ENCODE measurements around the gene DNAJB1.
"Not testable (repeated sequence)": the region's sequence is repeated elsewhere in the genome, so short reads cannot be mapped to it uniquely, and the experiment has no call there.

The DNAJB1 gene

GRCh38 chr19:14519245-14519859, 1.2 kb upstream of the DNAJB1 start:
- DNase-seq: no peak

DNA sequence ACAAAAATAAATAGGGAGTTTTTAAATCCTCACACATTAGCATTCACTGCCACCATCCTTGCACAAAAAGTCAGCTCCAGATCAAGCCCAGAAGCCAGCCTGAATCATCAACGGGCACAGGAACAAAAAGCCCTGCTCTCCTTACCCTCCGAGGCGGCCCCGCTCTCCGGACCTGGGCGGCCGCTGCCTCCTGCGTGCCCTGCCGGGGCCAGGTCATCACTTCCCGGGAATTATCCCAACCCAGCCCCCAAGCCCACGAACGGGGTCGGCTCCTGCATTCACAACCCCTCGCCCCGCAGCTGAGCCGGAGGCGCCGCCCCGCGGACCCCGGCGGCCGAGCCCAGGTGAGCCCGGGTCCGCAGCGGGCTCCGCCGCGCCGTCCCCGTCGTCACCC, 754 bp downstream of the DNAJB1 start:
- no peak for DNase-seq

DNA sequence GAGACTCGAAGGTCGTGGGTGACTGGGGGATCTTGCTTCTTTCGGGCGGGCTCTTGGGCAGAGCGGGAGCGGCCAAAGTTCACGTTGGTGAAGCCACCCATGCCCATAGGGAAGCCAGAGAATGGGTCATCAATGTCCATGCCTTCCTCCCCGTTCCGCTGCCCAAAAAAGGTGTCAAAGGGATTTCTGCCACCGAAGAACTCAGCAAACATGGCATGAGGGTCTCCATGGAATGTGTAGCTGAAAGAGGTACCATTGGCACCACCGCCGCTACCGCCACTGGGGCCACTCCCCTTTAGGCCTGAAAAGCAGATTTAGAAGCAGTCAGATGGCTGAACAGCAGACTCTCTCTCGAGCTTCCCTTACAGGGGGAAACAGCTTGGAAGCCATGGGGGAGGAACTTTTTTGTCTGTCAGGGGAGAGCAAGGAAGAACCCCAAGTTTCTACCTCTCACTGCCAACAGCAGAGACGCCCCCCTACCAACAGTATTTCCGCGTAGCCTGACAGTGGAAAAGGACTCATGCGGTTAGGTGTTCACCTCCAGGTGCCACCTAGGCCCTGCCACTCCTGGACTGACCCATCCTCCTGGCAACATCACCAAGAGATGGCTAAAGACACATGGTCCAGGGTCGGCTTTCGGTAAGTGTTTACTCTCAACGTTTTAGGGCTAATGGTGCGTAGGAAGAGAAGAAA, 1.3 kb downstream of the DNAJB1 start:
- no peak for DNase-seq

DNA sequence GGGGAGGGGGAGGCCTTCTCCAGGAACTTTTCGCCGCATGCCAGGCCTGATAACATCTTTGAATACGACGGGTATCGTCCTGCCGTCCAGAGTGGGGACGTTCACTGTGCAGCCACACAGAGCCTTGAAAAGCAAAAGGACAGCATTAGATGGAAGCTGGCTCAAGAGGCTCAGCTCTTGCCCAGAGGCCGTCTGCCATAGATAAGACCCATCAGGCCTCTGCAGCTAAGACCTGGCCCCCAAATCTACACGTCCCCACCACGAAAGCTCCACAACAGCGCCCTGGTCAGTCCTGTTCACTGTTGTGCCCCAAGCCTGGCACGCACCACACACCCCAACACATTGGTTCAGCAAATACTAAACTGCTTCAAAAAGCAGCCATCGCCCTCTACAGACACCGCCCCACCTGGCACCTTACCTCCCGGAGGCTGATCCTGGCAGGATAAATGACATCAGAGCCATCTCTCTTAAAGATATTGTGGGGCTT, 2.1 kb downstream of the DNAJB1 start:
- peak; percentile 15 for DNase-seq

DNA sequence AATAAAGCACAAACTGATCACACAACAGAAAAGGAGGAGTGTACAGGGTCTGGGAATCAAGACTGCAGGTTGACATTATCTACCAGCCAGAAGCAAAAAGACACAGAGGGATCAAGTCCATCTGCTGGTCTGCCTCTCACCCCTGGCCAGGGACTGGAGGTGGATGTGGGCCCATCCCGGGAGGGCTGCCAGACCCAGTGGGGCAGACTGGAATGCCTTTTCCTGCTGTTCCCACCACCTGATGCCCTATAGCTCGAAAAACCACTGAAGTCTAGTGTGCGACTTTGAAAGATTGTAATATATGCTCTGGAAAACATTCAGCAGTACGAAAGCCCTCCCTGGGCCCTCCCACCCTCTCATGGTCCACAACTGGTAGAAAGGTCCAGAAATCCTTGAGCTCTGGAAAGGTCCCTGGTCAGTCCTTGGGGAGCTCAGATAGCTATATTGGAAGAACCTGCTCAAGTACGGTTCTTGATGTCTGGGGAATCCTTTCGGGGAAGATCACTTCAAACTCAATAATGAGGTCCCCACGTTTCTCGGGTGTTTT, 2.6 kb downstream of the DNAJB1 start:
- DNase-seq: no peak

- peak; percentile 17 for DNase-seq
Observed at GRCh38 chr19:14514215-14514863, 3.9 kb downstream of the DNAJB1 start.

GRCh38 chr19:14512406-14512961, 5.7 kb downstream of the DNAJB1 start:
- no peak for DNase-seq

DNA sequence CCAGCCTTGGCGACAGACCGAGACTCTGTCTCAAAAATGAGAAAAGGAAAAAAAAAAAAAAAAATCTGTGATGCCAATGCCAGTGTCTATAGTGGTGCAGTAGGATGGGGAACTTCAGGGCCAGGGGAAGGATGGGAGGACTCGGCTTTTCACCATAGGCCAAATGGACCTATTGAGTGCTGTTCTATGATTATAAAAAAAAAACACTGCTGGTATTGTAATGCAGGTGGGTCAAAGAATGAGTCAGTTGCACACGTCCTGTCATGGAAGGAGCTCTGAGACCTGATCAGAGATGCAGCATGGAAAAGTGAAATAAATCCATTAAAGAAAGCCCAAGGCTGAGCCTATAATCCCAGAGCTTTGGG, 7.0 kb downstream of the DNAJB1 start:
- no peak for DNase-seq

GRCh38 chr19:14510311-14511228, 7.6 kb downstream of the DNAJB1 start:
- no peak for DNase-seq

DNA sequence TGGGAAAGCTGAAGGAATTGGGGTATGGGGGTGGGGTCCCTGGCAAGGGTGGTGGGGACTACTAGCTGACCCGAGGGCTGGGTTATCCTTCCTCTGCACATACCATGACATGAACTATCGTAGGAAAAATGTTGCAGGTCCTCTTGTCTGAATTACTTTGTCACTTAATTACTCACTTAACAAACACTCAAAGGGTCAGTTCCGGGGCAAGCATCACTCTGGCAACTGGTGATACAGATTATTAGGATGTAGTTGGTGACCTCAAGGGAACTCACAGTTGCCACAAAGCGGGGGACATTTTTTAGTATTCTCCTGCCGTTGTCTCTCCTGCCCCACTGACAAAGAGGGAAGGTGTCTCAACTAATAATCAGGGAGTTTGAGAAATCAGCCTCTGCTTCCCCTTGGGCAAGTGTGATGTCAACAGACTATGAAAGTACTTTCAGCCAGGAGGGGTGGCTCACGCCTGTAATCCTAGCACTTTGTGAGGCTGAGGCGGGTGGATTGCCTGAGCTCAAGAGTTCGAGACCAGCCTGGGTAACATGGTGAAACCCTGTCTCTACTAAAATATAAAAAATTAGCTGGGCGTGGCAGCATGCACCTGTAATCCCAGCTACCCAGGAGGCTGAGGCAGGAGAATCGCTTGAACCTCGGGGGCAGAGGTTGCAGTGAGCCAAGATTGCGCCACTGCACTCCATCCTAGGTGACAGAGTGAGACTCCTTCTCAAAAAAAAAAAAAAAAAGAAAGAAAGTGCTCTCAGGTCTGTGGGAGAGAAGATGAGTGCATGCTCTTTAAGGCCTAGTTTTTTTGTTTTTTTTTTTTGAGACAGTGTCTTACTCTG, 10.3 kb downstream of the DNAJB1 start:
- DNase-seq: no peak

DNA sequence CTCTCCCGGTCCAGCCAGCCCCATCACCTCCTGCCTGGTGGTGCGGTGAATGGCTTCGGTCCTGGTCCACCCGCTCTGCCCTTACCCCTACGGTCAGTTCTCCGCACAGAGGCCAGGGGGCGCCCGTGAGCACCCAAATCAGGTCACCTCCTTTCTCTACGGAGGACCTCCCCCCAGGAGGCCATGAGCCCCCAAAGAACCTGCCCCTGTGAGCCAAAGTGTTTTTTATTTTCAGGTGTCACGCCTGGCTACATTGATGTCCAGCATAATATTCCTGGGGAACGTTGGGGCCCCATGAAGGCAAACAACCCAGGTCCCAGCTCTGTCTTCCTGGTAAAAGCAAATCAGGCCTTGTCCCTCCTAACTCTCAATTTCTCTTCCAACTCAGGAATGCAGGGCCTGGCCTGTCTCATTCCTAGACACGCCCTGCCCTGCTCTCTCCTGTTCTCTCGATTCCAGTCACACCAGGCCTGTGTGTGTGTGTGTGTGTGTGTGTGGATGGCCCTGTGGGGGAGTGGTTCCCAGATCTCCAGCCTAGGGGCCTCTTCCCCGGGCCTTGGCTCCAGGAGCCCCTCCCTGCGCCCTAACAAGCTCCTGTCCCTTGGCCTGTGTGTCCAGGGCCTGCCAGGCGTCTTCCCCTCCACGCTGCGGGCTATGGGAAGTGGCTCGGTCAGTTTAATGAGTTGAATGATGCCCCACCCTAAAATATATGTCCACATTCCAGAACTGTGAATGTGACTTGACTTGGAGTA, 12.5 kb downstream of the DNAJB1 start:
- peak; percentile 26 for DNase-seq

GRCh38 chr19:14504575-14504974, 13.6 kb downstream of the DNAJB1 start:
- not testable (repeated sequence) for DNase-seq

DNA sequence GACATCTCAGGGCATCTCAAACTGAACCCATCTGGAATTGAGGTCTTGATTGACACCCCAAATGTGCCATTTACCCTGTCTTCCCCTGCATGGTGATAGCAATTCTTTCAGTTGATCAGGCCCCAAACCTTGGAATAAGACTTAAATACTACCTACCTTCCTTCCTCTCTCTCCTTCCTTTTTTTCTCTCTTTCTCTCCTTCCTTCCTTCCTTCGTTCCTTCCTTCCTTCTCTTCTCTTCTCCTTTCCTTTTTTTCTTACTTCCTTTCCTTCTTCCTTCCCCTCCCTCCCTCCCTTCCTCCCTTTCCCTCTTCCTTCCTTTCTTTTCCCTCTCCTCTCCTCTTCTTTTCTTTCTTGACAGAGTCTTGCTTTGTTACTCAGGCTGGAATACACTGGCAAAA, 14.9 kb downstream of the DNAJB1 start:
- DNase-seq: no peak

- DNase-seq: no peak
Observed at GRCh38 chr19:14502334-14503092, 15.7 kb downstream of the DNAJB1 start.

GRCh38 chr19:14497228-14497921, 20.8 kb downstream of the DNAJB1 start:
- no peak for DNase-seq

DNA sequence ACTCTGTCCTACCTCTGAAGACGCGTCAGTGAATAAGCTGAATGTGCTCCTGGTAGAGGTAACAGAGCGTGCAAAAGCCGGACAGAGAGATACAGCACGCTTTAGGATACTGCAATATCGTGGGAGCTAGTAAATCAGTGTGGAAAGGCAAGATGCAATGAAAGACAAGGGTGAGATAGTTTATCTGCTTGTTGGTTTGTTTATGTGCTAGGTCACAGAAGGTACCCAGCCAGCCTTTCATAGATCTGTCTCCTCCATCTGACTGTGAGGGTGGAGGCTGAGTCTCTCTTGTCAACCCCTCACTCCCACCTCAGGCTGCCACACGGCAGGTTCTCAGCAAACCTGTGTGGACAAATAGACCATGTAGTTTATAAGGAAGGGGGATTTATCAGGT, 21.4 kb downstream of the DNAJB1 start:
- DNase-seq: no peak

DNA sequence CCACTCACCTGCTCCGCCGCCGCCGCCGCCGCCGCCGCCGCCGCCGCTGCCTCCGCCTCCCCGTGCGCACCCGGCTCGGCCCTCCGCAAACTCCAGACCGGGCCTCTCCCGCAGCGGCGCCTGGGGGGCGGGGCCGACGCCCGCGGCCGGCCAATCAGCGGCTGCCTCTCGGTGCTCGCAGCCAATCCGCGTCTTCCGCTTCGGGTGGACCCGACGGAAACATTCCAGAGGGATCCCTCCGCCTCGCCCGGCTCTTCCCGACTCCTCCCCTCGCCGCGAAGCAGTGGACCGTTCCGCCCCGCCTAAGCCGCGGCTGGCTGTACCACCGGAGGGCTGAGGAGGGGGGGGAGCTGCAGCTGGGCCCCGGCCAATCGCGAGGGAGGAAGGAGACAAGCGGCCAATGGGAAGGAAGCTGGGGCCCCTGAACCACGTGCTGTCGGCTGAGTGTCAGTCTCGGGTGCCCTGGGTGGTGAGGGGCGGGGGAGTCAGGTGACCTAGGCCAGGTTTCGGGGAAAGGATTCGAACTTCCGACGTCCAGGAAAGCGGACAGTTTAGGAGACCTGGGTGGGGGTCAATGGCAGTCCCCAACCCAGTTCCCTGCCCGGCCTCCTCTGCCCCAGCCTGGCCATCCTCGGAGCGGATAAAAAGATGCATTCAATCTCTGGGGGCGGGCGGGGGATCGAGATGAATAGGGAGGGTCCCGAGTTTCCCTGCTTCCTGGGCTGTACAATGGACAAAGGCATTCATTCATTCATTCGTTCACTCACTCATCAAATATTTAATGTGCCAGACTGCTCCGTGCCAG, 22.0 kb downstream of the DNAJB1 start, which contains the start of gene GIPC1:
Gene GIPC1 (minus strand): TSS at position 99 of the 805 bp plus-strand sequence. CDS start 13,151 bp downstream, outside the sequence.
- DNase-seq: peak; percentile 93

- no peak for DNase-seq
Observed at GRCh38 chr19:14495672-14496028, 22.5 kb downstream of the DNAJB1 start.
